Neural cell (in vitro differentiated cells): ENCODE measurements around the gene GPR143. TPM values are rescaled to one million over a fixed set of nuclear protein-coding genes. Genes with fewer than 3 reads are reported as not detected.
"Not testable (repeated sequence)": the region's sequence is repeated elsewhere in the genome, so short reads cannot be mapped to it uniquely, and the experiment has no call there.

ENCODE experiments used
- H2AFZ ChIP-seq: fragments of 200-600, 300-800 bp; sonication (generic), shearing (Covaris generic); 2 replicates; pipeline ENCODE4 v1.6.0; 2014; ENCODE audit warnings: low read depth, mild to moderate bottlenecking, antibody characterized with exemption, low read length, moderate library complexity
- H3F3A ChIP-seq: fragments of 200-600 bp; shearing (Covaris generic); 2 replicates; pipeline ENCODE4 v1.6.1; 2016; ENCODE audit warnings: mild to moderate bottlenecking, moderate library complexity, mixed read lengths, antibody characterized with exemption, low read length; ENCODE audit not compliant: insufficient read depth, poor library complexity, severe bottlenecking
- H3K27ac ChIP-seq: fragments of 200-600, 300-800 bp; sonication (generic), shearing (Covaris generic); 2 replicates; pipeline ENCODE4 v1.5.1; 2014; ENCODE audit warnings: mild to moderate bottlenecking, low read length, moderate library complexity
- H3K27me3 ChIP-seq: fragments of 300-800, 200-600 bp; sonication (generic), shearing (Covaris generic); 2 replicates; pipeline ENCODE4 v1.6.0; 2014; ENCODE audit warnings: mild to moderate bottlenecking, low read depth, low read length, moderate library complexity; ENCODE audit not compliant: insufficient read depth
- H3K36me3 ChIP-seq: fragments of 300-800, 200-600 bp; sonication (generic), shearing (Covaris generic); 2 replicates; pipeline ENCODE4 v1.5.1; 2014; ENCODE audit warnings: mild to moderate bottlenecking, antibody characterized with exemption, low read length, moderate library complexity; ENCODE audit not compliant: insufficient read depth
- H3K4me2 ChIP-seq: fragments of 300-800, 200-600 bp; sonication (generic), shearing (Covaris generic); 2 replicates; pipeline ENCODE4 v1.6.0; 2014; ENCODE audit warnings: mild to moderate bottlenecking, low read length
- H3K4me3 ChIP-seq: fragments of 300-800, 200-600 bp; sonication (generic), shearing (Covaris generic); 2 replicates; pipeline ENCODE4 v1.5.1; 2014; ENCODE audit warnings: mild to moderate bottlenecking, low read length, moderate library complexity
- H3K79me2 ChIP-seq: fragments of 200-600 bp; shearing (Covaris generic); replicated peaks from 2 replicates; pipeline ENCODE4 v1.6.0; 2014; ENCODE audit warnings: mild to moderate bottlenecking, low read length, moderate library complexity; ENCODE audit not compliant: insufficient read depth
- H3K9ac ChIP-seq: fragments of 300-800, 200-600 bp; sonication (generic), shearing (Covaris generic); 2 replicates; pipeline ENCODE4 v1.6.1; 2016; ENCODE audit warnings: mild to moderate bottlenecking, low read length, mixed read lengths
- H3K9me2 ChIP-seq: fragments of 200-600 bp; shearing (Covaris generic); 2 replicates; pipeline ENCODE4 v1.6.1; 2016; ENCODE audit warnings: mild to moderate bottlenecking, low read length, mixed read lengths; ENCODE audit not compliant: insufficient read depth
- H3K9me3 ChIP-seq: fragments of 200-600, 300-800 bp; sonication (generic), shearing (Covaris generic); 2 replicates; pipeline ENCODE4 v1.6.1; 2016; ENCODE audit warnings: mild to moderate bottlenecking, mixed run types, low read length, moderate library complexity, mixed read lengths
- H4K20me1 ChIP-seq: fragments of 200-600 bp; shearing (Covaris generic); 2 replicates; pipeline ENCODE4 v1.6.1; 2016; ENCODE audit warnings: mild to moderate bottlenecking, mixed run types; ENCODE audit not compliant: insufficient read depth
- CTCF ChIP-seq: fragments of 450-650 bp; IDR thresholded peaks from 2 replicates; pipeline ENCODE4 v1.5.1; 2014; ENCODE audit warnings: antibody characterized with exemption, mild to moderate bottlenecking, moderate library complexity; ENCODE audit not compliant: poor library complexity, severe bottlenecking
- EP300 ChIP-seq: fragments of 450-650 bp; conservative IDR thresholded peaks from 2 replicates; pipeline ENCODE4 v1.6.1; 2014; ENCODE audit warnings: antibody characterized with exemption, mild to moderate bottlenecking, moderate library complexity; ENCODE audit not compliant: poor library complexity, severe bottlenecking
- EZH2 ChIP-seq: fragments of 200-600, 300-800 bp; shearing (Covaris generic), sonication (generic); IDR thresholded peaks from 2 replicates; pipeline ENCODE4 v1.6.1; 2014; ENCODE audit warnings: antibody characterized with exemption, low read length, borderline replicate concordance, mild to moderate bottlenecking; ENCODE audit not compliant: insufficient read depth, poor library complexity, severe bottlenecking
- MXI1 ChIP-seq: fragments of 450-650 bp; conservative IDR thresholded peaks from 2 replicates; pipeline ENCODE4 v1.6.1; 2014; ENCODE audit warnings: antibody characterized with exemption, mild to moderate bottlenecking; ENCODE audit not compliant: poor library complexity, severe bottlenecking
- POLR2AphosphoS5 ChIP-seq: IDR thresholded peaks from 2 replicates; pipeline ENCODE4 v1.6.1; 2012
- RAD21 ChIP-seq: fragments of 450-650 bp; conservative IDR thresholded peaks from 2 replicates; pipeline ENCODE4 v1.6.1; 2014; ENCODE audit warnings: antibody characterized with exemption, mild to moderate bottlenecking, moderate library complexity
- REST ChIP-seq: IDR thresholded peaks from 2 replicates; pipeline ENCODE4 v1.6.1; 2012; ENCODE audit warnings: borderline replicate concordance
- SMC3 ChIP-seq: fragments of 450-650 bp; conservative IDR thresholded peaks from 2 replicates; pipeline ENCODE4 v1.6.1; 2014; ENCODE audit warnings: antibody characterized with exemption, mild to moderate bottlenecking, moderate library complexity; ENCODE audit not compliant: poor library complexity
- TAF1 ChIP-seq: IDR thresholded peaks from 2 replicates; pipeline ENCODE4 v1.6.1; 2012; ENCODE audit warnings: low read depth
- polyA plus RNA-seq: library from polyadenylated mRNA; depleted of rRNA; stranded (reverse); fragments of >200 nt; gene quantifications from 2 replicates; pipeline ENCODE4 v1.2.3, GENCODE V29; 2014

The GPR143 gene
- polyA plus RNA-seq, 1 donor from 2014 or later: 5.5 TPM

- no peaks in the 10 kb centered on the region for H4K20me1 ChIP-seq
- no peak overlapping the region for H3K9ac ChIP-seq
- no peak overlapping the region for H3K27ac ChIP-seq
- no peaks in the 10 kb centered on the region for H3K36me3 ChIP-seq
- no peaks in the 10 kb centered on the region for H3F3A ChIP-seq
- H3K4me2 ChIP-seq: no peak overlapping the region
- no peaks in the 10 kb centered on the region for H3K9me2 ChIP-seq
- no peak overlapping the region for H3K4me3 ChIP-seq
- no peaks in the 10 kb centered on the region for H3K9me3 ChIP-seq
- H3K27me3 ChIP-seq: no peaks in the 10 kb centered on the region
- no peaks in the 10 kb centered on the region for H3K79me2 ChIP-seq
- TF ChIP-seq RAD21 (no peak), MXI1 (no peak), SMC3 (no peak), EP300 (no peak), CTCF (no peak), TAF1 (no peak), POLR2AphosphoS5 (no peak), REST (no peak), EZH2 (no peak)
- no peak overlapping the region for H2AFZ ChIP-seq
Measured at GRCh38 chrX:9770319-9770718, 4.7 kb upstream of the GPR143 start.

- H3K36me3 ChIP-seq, H3K27ac ChIP-seq, H3K79me2 ChIP-seq, H4K20me1 ChIP-seq, H3K9me3 ChIP-seq, H3K27me3 ChIP-seq, H3K4me2 ChIP-seq, H3K9ac ChIP-seq, H3K4me3 ChIP-seq, H2AFZ ChIP-seq, H3K9me2 ChIP-seq, H3F3A ChIP-seq: not testable (repeated sequence)
Measured at GRCh38 chrX:9768321-9768839, 2.7 kb upstream of the GPR143 start.

GRCh38 chrX:9767375-9767774, 1.7 kb upstream of the GPR143 start:
- Histone ChIP-seq H3K27ac (no peak overlapping the region), H3F3A (no peaks in the 10 kb centered on the region), H3K4me3 (no peak overlapping the region), H4K20me1 (no peaks in the 10 kb centered on the region), H3K4me2 (no peak overlapping the region), H3K27me3 (no peaks in the 10 kb centered on the region), H3K9me2 (no peaks in the 10 kb centered on the region), H3K9me3 (no peaks in the 10 kb centered on the region), H3K79me2 (no peaks in the 10 kb centered on the region), H3K9ac (no peak overlapping the region), H3K36me3 (no peaks in the 10 kb centered on the region), H2AFZ (no peak overlapping the region)
- no peak for TF ChIP-seq SMC3
- TF ChIP-seq EZH2: no peak
- no peak for TF ChIP-seq POLR2AphosphoS5
- TF ChIP-seq TAF1: no peak
- no peak for TF ChIP-seq EP300
- no peak for TF ChIP-seq REST
